LNCaP clone FGC (cell line): ENCODE measurements around the gene CSGALNACT2.

ENCODE experiments used
- DNase-seq: peaks from one replicate; pipeline ENCODE4 v3.0.0-alpha.2; 2011; ENCODE audit warnings: low read depth
- H3K4me3 ChIP-seq: 2 replicates; pipeline ENCODE4 v1.5.1; 2011; ENCODE audit warnings: mild to moderate bottlenecking, low read depth, low read length, control low read depth
- TF ChIP-seq, protein P1 (sequence below): IDR thresholded peaks from 2 replicates; pipeline ENCODE4 v1.5.1; 2012; ENCODE audit warnings: mild to moderate bottlenecking; ENCODE audit not compliant: control insufficient read depth, insufficient read depth; ENCODE audit errors: extremely low read depth

The CSGALNACT2 gene

DNA sequence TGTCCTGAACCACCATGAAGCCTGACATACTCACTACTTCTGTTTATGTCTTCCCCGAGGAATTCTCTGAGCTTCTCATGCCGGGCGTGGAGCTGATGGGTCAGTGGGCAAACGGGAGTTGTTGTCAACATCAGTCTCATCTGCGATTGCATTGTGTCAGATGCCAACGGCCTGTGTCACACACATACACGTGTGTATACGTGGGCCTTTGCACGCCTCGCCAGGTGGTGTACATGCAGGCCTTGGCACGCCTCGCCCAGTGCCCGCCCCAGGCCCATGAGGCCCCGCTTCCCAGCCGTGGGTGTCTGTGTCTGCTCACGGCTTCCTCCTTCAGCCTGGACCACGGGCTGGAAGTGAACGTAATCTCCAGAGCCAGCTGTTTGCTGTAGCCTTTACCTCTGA, 7.5 kb upstream of the CSGALNACT2 start:
- H3K4me3 ChIP-seq, result no peak overlapping the region
- TF ChIP-seq, protein P1, sequence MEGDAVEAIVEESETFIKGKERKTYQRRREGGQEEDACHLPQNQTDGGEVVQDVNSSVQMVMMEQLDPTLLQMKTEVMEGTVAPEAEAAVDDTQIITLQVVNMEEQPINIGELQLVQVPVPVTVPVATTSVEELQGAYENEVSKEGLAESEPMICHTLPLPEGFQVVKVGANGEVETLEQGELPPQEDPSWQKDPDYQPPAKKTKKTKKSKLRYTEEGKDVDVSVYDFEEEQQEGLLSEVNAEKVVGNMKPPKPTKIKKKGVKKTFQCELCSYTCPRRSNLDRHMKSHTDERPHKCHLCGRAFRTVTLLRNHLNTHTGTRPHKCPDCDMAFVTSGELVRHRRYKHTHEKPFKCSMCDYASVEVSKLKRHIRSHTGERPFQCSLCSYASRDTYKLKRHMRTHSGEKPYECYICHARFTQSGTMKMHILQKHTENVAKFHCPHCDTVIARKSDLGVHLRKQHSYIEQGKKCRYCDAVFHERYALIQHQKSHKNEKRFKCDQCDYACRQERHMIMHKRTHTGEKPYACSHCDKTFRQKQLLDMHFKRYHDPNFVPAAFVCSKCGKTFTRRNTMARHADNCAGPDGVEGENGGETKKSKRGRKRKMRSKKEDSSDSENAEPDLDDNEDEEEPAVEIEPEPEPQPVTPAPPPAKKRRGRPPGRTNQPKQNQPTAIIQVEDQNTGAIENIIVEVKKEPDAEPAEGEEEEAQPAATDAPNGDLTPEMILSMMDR, result no peak
- no peak for DNase-seq

DNA sequence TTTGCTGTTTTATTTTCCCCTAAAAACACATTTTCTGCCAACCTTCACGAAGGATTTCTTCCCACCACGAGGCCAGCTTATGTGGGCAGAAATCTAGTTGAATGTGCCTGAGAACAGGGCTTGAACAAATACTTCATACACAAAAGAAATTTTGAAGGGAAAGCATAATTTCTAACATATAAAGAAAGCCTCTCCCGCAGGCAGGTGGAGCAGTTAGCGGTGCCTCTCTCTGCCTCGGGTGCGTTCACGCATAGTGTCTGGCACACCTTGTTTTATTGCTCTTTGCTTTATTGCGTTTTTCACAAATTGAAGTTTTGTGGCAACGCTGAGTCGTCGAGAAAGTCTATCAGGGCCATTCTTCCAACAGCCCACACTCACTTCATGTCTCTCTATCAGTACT, 7.0 kb upstream of the CSGALNACT2 start:
- DNase-seq, result no peak
- TF ChIP-seq, protein P1, result no peak
- no peak overlapping the region for H3K4me3 ChIP-seq

DNA sequence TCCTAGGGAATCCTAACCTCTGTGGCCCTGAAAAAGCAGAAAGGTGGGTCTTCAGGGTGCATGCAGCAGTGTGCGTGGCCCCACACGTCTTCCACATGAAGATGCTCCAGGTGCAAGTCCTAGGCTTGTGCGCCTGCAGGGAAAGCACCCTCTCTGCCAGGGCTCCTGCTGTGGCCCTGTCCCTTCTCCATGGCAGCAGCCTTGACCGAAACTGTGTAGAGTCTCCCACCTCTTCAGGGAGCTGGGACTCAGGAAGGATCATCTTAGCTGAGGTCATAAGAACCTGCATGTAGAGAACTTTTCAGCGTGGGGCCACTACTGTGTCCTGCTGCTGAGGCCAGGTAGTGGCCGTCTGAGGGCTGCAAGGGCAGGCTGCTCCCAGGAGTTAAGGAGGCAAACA, 6.3 kb upstream of the CSGALNACT2 start:
- TF ChIP-seq, protein P1, result no peak
- no peak for DNase-seq
- H3K4me3 ChIP-seq, result no peak overlapping the region

DNA sequence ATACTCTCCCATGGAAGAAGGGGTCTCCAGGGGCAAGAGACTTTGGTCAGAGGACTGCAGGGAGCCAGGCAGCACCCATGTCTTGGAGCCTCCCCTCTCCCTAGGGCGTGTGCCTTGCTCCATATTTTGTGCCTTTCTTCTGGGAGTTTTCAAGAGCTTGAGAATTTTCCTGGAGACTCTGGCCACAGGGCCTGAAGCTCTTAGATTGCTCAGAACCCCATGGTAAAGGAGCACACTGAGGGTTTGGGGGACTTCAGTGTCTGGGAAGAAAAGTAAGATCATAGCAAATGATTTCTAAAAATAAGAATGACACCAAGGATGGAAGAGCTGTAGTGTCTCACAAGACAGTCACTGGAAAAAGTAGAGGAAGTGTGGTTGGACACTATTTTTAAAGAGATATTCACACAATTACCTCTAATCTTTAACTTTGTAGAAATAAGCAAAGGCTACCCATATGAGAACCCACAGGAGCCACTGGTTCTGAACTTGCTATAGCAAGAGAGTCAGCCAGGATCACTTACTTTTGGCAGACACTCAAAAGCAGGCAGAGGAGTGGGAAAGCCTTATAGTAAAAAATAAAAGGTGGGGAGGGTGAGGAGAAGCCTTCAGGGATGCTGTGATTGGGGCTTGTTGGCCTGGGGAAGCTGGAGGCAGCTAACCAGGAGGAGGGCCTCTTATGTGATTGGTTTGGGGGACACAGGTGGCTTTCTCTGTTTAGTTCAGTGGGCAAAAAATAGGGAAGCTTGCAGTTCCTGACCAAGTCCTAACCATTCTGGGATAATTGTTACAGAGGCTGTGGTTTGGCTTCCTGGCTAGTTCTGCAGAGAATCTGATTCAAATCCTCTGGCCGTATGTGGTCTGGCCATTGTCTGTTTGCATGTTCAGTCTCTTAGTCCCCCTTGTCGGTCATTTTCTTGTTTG, 5.1 kb upstream of the CSGALNACT2 start:
- TF ChIP-seq, protein P1, result no peak
- no peak overlapping the region for H3K4me3 ChIP-seq
- DNase-seq, result no peak

DNA sequence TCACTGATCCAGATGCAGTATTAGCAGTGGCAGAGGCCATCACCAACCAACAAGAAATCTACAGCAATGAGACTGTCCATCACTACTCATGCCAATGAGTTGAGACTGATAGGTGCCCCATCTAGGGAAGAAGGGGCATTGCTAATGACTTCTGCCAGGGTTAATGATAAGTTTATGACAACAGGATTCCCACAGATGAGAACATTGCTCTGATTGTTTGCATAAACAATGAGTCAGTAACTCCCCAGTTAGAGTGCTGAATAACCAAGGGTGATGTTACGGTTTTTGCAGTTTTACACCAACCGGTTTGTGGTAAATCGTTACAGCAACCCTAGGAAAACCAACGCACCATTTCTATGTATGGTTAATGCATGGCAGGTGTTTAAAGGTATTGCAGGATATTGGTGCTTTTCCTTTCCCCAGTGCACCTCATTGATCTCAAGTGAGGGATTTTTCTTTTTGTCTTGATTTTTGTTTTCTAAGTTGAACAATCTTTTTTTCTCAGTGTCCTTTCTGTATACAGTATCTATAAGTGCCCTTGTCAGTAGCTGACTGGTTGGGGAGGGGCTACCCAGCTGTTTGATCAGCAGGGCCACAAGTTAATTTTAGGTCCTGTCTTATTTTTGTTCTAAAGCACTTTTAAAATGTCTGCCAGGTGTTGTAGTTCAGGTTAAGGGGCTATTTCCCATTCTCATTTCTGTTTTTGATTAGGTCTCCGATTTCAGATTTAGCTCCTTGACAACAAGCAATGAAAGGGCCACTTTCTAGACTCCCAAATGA, 3.9 kb upstream of the CSGALNACT2 start:
- no peak overlapping the region for H3K4me3 ChIP-seq
- DNase-seq, result no peak
- TF ChIP-seq, protein P1, result no peak

DNA sequence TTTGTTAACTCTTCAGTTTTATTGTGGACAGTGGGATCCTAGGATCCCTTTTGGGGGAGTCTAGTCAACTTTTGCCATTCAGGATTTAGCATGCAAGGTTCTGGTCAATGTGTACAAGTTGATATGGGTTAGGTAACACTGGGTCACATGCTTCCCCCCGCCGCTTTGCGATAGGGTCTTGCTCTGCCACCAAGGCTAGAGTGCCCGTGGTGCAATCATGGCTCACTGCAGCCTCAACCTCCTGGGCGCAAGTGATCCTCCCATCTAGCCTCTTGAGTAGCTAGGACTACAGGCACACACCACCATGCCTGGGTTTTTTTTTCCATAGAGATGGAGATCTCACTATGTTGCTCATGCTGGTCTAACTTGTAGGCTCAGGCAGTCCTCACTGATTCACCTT, 3.2 kb upstream of the CSGALNACT2 start:
- H3K4me3 ChIP-seq, result no peak overlapping the region
- TF ChIP-seq, protein P1, result no peak
- no peak for DNase-seq
